HEK293T (cell line): ENCODE results near the gene OGA.

Experiments
- CTCF ChIA-PET: fragments of 350-600 bp; formaldehyde crosslinking; extraction: SDS; loops from one replicate; lab custom pipeline; 2021; ENCODE audit warnings: antibody characterized with exemption, inconsistent platforms; lab: Yijun Ruan, JAX
- POLR2A ChIA-PET: fragments of 350-600 bp; formaldehyde crosslinking; extraction: SDS; loops from one replicate; lab custom pipeline; 2020; ENCODE audit warnings: antibody characterized with exemption, inconsistent platforms; lab: Yijun Ruan, JAX
- DNase-seq: peaks from one replicate; pipeline ENCODE4 v3.0.0; 2012; ENCODE audit warnings: mixed read lengths; ENCODE audit errors: extremely low spot score
- ARNT ChIP-seq: fragments of 450-650 bp; IDR thresholded peaks from 2 replicates; pipeline ENCODE4 v1.6.1; 2017; ENCODE audit warnings: mild to moderate bottlenecking
- BHLHE40 ChIP-seq: fragments of 450-650 bp; IDR thresholded peaks from 2 replicates; pipeline ENCODE4 v1.6.1; 2016; ENCODE audit warnings: mild to moderate bottlenecking, moderate library complexity, borderline replicate concordance
- CTBP1 ChIP-seq: fragments of 450-650 bp; IDR thresholded peaks from 2 replicates; pipeline ENCODE4 v1.6.1; 2016; ENCODE audit warnings: borderline replicate concordance
- ELF4 ChIP-seq: fragments of 450-650 bp; IDR thresholded peaks from 2 replicates; pipeline ENCODE4 v1.6.1; 2017; ENCODE audit warnings: antibody characterized with exemption
- FOXA1 ChIP-seq: fragments of 450-650 bp; IDR thresholded peaks from 2 replicates; pipeline ENCODE4 v1.6.1; 2016; ENCODE audit warnings: mild to moderate bottlenecking
- FOXK2 ChIP-seq: fragments of 450-650 bp; IDR thresholded peaks from 2 replicates; pipeline ENCODE4 v1.6.1; 2016; ENCODE audit warnings: mild to moderate bottlenecking
- FOXM1 ChIP-seq: fragments of 450-650 bp; IDR thresholded peaks from 2 replicates; pipeline ENCODE4 v1.6.1; 2017; ENCODE audit warnings: mild to moderate bottlenecking, borderline replicate concordance
- HDGF ChIP-seq: fragments of 450-650 bp; IDR thresholded peaks from 2 replicates; pipeline ENCODE4 v1.6.1; 2017; ENCODE audit warnings: antibody characterized with exemption, borderline replicate concordance
- L3MBTL2 ChIP-seq: fragments of 450-650 bp; conservative IDR thresholded peaks from 2 replicates; pipeline ENCODE4 v1.6.1; 2016; ENCODE audit warnings: mild to moderate bottlenecking
- LEF1 ChIP-seq: fragments of 450-650 bp; IDR thresholded peaks from 2 replicates; pipeline ENCODE4 v1.6.1; 2017; ENCODE audit warnings: mild to moderate bottlenecking, borderline replicate concordance
- NFRKB ChIP-seq: fragments of 450-650 bp; IDR thresholded peaks from 2 replicates; pipeline ENCODE4 v1.6.1; 2016; ENCODE audit warnings: mild to moderate bottlenecking, moderate library complexity
- SP1 ChIP-seq: fragments of 450-650 bp; IDR thresholded peaks from 2 replicates; pipeline ENCODE4 v1.6.1; 2017
- SUZ12 ChIP-seq: fragments of 450-650 bp; IDR thresholded peaks from 2 replicates; pipeline ENCODE4 v1.6.1; 2016; ENCODE audit warnings: mild to moderate bottlenecking
- TARDBP ChIP-seq: fragments of 450-650 bp; IDR thresholded peaks from 2 replicates; pipeline ENCODE4 v1.6.1; 2016
- ZNF384 ChIP-seq: fragments of 450-650 bp; IDR thresholded peaks from 2 replicates; pipeline ENCODE4 v1.6.1; 2016
- TF ChIP-seq, protein P1 (sequence below): fragments of 450-650 bp; IDR thresholded peaks from 2 replicates; pipeline ENCODE4 v1.6.1; 2016

The OGA gene

DNA sequence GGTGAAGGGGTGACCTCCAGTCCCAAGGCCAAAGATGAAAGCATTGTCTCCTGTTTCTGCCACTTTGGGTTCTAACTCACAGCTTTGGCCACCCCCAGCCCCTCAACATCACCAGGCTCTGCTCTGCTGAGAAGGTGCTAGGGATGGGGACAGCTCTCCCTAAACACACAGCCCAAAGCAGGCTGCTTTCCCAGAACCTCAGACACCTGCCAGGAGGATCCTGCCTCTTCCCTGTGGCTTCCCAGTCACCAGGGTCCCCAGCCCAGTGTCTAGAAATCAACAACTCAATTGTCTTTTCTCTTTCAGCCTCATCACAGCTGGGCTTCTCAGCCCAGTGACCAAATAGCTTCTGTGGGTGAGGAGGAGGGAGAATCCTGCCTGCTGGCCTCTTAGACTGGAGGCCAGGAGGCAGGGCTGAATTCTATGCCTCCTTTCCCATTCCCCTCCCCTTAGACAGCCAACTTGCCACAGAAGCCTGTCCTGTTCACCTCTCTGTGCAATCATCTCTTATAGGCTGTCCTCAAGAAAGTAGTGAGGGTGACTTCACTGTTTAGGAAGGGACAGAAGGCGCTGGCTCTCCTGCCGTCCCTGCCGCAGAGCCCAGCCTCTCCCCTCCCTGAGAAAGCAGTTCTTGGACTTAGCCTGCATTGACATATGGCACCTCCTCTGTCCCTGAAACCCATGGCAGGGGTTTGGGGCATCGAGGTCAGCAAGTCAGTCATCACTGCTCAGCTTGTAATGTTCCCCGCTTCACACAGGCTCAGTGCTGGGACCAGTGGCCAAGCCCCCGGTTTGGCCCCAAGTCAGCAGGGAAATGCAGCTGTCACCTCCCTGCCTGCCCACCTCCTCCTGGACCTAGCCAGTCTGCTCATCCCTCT is 46.0 kb downstream of the OGA start:
- ChIA-PET POLR2A (interaction anchor here (1.3 to 1.6 kb wide), 2 partner anchors 9 to 46 kb away, joined by 3 to 6 read pairs; partner anchors contain the start of gene OGA), CTCF (interaction anchor here (1.1 to 2.4 kb wide), 2 partner anchors 9 to 32 kb away, joined by 3 to 15 read pairs; no protein-coding TSS in a partner anchor)
- TF ChIP-seq LEF1 (no peak), FOXA1 (no peak), BHLHE40 (no peak), TARDBP (no peak), SUZ12 (no peak), L3MBTL2 (no peak), ZNF384 (no peak), ARNT (no peak), CTBP1 (no peak), FOXM1 (no peak), SP1 (no peak), NFRKB (no peak), ELF4 (no peak), HDGF (no peak)
- TF ChIP-seq, protein P1, sequence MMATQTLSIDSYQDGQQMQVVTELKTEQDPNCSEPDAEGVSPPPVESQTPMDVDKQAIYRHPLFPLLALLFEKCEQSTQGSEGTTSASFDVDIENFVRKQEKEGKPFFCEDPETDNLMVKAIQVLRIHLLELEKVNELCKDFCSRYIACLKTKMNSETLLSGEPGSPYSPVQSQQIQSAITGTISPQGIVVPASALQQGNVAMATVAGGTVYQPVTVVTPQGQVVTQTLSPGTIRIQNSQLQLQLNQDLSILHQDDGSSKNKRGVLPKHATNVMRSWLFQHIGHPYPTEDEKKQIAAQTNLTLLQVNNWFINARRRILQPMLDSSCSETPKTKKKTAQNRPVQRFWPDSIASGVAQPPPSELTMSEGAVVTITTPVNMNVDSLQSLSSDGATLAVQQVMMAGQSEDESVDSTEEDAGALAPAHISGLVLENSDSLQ: no peak
- DNase-seq: no peak

- ChIA-PET CTCF (interaction anchor here (2.4 kb wide), 1 partner anchor 10 kb away, joined by 15 read pairs; no protein-coding TSS in a partner anchor), POLR2A (interaction anchor here (1.6 kb wide), 1 partner anchor 10 kb away, joined by 6 read pairs; no protein-coding TSS in a partner anchor)
- TF ChIP-seq SUZ12 (no peak), FOXK2 (no peak), ARNT (no peak), HDGF (no peak), ELF4 (no peak), L3MBTL2 (no peak)
- DNase-seq: no peak
Measured at GRCh38 chr10:101771380-101771779, 46.9 kb downstream of the OGA start.

DNA sequence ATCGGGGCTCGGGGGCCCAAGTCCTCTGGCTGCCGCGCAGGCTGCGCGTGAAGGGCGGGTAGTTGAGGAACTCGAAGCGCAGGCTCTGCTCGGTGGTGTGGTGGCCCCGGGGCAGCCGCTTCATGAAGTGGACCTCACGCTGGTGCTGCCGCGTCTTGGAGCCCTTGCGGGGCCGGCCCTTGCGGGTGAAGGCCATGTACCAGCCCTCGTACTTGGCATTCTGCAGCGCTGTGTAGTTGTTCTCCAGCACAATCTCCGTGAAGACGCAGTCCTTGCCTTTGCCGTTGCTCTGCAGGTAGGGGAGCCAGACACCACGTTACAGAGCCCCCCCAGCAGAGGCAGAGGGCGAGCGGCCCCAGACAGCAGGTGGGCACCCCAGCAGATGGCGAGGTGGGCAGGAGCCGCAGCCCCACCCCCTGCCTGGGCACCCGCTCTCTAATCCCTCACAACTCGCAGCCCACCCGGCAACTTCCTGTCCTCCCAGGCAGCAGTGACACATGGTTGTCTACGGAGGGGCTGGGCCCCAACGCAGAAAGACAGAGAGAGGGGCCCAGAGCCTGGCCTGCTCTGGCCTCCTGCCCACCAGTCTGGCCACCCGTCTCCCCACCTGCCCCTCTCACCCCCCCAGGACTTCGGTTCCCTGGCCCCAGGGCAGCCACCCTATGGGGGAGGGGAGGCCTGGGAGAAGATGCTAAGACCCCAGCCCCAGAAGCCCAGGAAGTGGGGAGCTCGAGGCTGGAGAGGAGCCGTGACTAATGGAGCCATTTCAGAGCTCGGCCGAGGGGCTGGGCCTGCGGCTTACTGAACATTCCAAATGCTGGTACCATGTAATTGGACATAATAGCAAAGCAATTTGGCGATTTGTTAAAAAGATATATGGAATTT is 47.7 kb downstream of the OGA start:
- ChIA-PET CTCF (interaction anchor here (1.9 to 2.4 kb wide), 2 partner anchors 11 kb away, joined by 9 to 15 read pairs; no protein-coding TSS in a partner anchor), POLR2A (interaction anchor here (1.6 kb wide), 1 partner anchor 11 kb away, joined by 6 read pairs; no protein-coding TSS in a partner anchor)
- no peak for TF ChIP-seq NFRKB
- no peak for DNase-seq

- TF ChIP-seq FOXM1 (no peak), SP1 (no peak)
- CTCF ChIA-PET: interaction anchor here (0.6 to 1.9 kb wide), 3 partner anchors 12 to 167 kb away, joined by 3 to 9 read pairs (median 5); no protein-coding TSS in a partner anchor
- no peak for DNase-seq
- POLR2A ChIA-PET: no interaction called here
Measured at GRCh38 chr10:101769541-101770180, 48.6 kb downstream of the OGA start.

- no peak for TF ChIP-seq ELF4
- no peak for TF ChIP-seq TARDBP
- CTCF ChIA-PET: interaction anchor here (0.7 to 1.9 kb wide), 3 partner anchors 13 to 166 kb away, joined by 4 to 9 read pairs (median 5); no protein-coding TSS in a partner anchor
- DNase-seq: no peak
- POLR2A ChIA-PET: no interaction called here
Measured at GRCh38 chr10:101768791-101769170, 49.5 kb downstream of the OGA start.

DNA sequence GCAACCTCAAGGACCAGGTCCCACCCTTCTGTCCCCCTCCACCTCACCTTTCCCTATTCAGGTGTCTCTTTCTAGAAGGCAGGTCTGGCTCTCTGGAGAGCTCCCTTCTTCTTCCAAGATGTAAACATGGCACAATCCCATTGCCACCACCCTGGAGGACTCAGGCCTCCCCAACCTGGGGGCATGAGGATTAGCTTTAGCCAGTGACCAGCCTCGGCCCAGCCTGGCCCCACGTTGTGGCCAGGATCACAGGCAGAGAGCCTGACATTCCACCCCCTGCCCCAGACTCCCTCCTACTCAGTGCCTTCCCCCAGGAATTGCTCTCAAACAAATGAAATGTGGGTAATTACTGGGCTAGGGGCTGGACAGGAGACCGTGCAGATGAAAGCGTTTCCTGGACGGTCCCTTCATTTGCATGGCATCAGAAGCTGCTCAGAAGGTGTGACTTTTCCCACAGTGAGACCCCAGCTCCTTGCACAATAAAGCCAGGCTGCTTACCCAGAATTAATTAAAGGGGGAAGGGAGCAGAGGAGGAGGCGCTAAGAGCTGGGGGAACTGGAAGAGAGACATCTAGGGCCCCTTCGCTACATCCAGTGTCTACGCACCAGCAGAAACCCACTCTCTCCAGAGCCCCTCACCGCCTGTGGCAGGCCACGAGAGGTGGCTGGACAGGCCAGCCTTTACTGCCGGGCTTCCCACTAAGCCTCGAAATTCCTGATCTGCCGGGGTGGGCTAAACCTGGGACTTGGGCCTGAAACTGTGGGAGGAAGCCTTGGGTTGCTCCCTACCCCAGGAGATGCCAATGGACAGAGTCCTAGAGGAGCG is 50.1 kb downstream of the OGA start:
- DNase-seq: no peak
- ChIA-PET CTCF (interaction anchor here (0.6 to 1.9 kb wide), 4 partner anchors 13 to 165 kb away, joined by 4 to 10 read pairs (median 7); no protein-coding TSS in a partner anchor), POLR2A (no interaction called here)
- no peak for TF ChIP-seq HDGF
- no peak for TF ChIP-seq SP1
- no peak for TF ChIP-seq FOXK2
- TF ChIP-seq ELF4: no peak
- TF ChIP-seq ZNF384: no peak
- TF ChIP-seq TARDBP: no peak
- no peak for TF ChIP-seq LEF1
- TF ChIP-seq NFRKB: no peak
- TF ChIP-seq CTBP1: no peak
- no peak for TF ChIP-seq BHLHE40
- TF ChIP-seq ARNT: no peak
- TF ChIP-seq, protein P1: no peak
- no peak for TF ChIP-seq FOXM1
- TF ChIP-seq L3MBTL2: no peak
- no peak for TF ChIP-seq SUZ12
- TF ChIP-seq FOXA1: no peak
